ENCODE measurements around the gene DAAM2. TPM values are rescaled to one million over a fixed set of nuclear protein-coding genes. Genes with fewer than 3 reads are reported as not detected.

DAAM2 gene
- total and polyA plus RNA-seq, 2 experiments from 2014 or later, result 1.8 to 5.6 TPM

GRCh38 chr6:39941138-39941537 lies 149.0 kb downstream of the DAAM2 start:
- no peak for TF ChIP-seq EZH2phosphoT487 (IDR thresholded peaks at IDR 0.05; ENCODE audit: insufficient read depth, low read depth)
- no peak for TF ChIP-seq EZH2 (IDR thresholded peaks at IDR 0.05; ENCODE audit: insufficient read depth, poor library complexity, severe bottlenecking)
- 80 to 82% methylated on average over 6 of the region's 6 CpGs for WGBS, 2 experiments (ENCODE audit: low coverage in 1 of 2, low lambda C conversion rate in 2 of 2, missing lambda C conversion rate in 2 of 2)

GRCh38 chr6:39941820-39942219 lies 149.6 kb downstream of the DAAM2 start:
- TF ChIP-seq EZH2 (IDR thresholded peaks at IDR 0.05; ENCODE audit: insufficient read depth, poor library complexity, severe bottlenecking), result no peak
- TF ChIP-seq EZH2phosphoT487 (IDR thresholded peaks at IDR 0.05; ENCODE audit: insufficient read depth, low read depth), result no peak
- Histone ChIP-seq H3K4me1 (ENCODE audit: insufficient read depth) (no peaks in the 10 kb centered on the region), H2AFZ (no peak overlapping the region), H3K9ac (no peak overlapping the region), H3K79me2 (ENCODE audit: insufficient read depth) (no peaks in the 10 kb centered on the region), H3K4me2 (ENCODE audit: unreplicated experiment) (no peak overlapping the region), H3K4me3 (no peak overlapping the region), H4K20me1 (ENCODE audit: insufficient read depth) (no peaks in the 10 kb centered on the region), H3K27me3 (replicated peaks; ENCODE audit: insufficient read depth) (0 out of 2 replicates have a peak, but pooled peaks cover 3% of the 10 kb centered on the region), H3K36me3 (ENCODE audit: low read depth) (no peaks in the 10 kb centered on the region), H3F3A (ENCODE audit: insufficient read depth) (no peaks in the 10 kb centered on the region), H3K9me2 (ENCODE audit: insufficient read depth) (no peaks in the 10 kb centered on the region), H3K9me3 (ENCODE audit: low read depth) (no peaks in the 10 kb centered on the region), H3K27ac (no peak overlapping the region)
- 69 to 73% methylated on average over 4 of the region's 4 CpGs for WGBS, 2 experiments (ENCODE audit: low coverage in 1 of 2, low lambda C conversion rate in 2 of 2, missing lambda C conversion rate in 2 of 2)
- DNase-seq, result no peak
- in situ Hi-C loops (cut with MboI), result no loop called here

More at GRCh38 chr6:39941138-39941537, 149.0 kb downstream of the DAAM2 start:
- H3K36me3 ChIP-seq (ENCODE audit: low read depth), result no peaks in the 10 kb centered on the region
- DNase-seq, result no peak
- in situ Hi-C loops (cut with MboI), result no loop called here
- no peak overlapping the region for H3K9ac ChIP-seq
- no peaks in the 10 kb centered on the region for H3F3A ChIP-seq (ENCODE audit: insufficient read depth)
- H3K27ac ChIP-seq, result no peak overlapping the region
- no peak overlapping the region for H2AFZ ChIP-seq
- no peak overlapping the region for H3K4me2 ChIP-seq (ENCODE audit: unreplicated experiment)
- no peaks in the 10 kb centered on the region for H3K9me2 ChIP-seq (ENCODE audit: insufficient read depth)
- no peaks in the 10 kb centered on the region for H3K4me1 ChIP-seq (ENCODE audit: insufficient read depth)
- no peak overlapping the region for H3K4me3 ChIP-seq
- H3K9me3 ChIP-seq (ENCODE audit: low read depth), result no peaks in the 10 kb centered on the region
- H4K20me1 ChIP-seq (ENCODE audit: insufficient read depth), result no peaks in the 10 kb centered on the region
- H3K79me2 ChIP-seq (ENCODE audit: insufficient read depth), result no peaks in the 10 kb centered on the region
- H3K27me3 ChIP-seq (replicated peaks; ENCODE audit: insufficient read depth), result no peaks in the 10 kb centered on the region

- H3K4me2 ChIP-seq (ENCODE audit: unreplicated experiment), result no peak overlapping the region
- DNase-seq, result no peak
- H3K79me2 ChIP-seq (ENCODE audit: insufficient read depth), result no peaks in the 10 kb centered on the region
- no peaks in the 10 kb centered on the region for H3K9me3 ChIP-seq (ENCODE audit: low read depth)
- no peak overlapping the region for H2AFZ ChIP-seq
- in situ Hi-C loops (cut with MboI), result no loop called here
- 0 out of 2 replicates have a peak, but pooled peaks cover 4% of the 10 kb centered on the region for H3K27me3 ChIP-seq (replicated peaks; ENCODE audit: insufficient read depth)
- H3F3A ChIP-seq (ENCODE audit: insufficient read depth), result no peaks in the 10 kb centered on the region
- 64 to 77% methylated on average over 7 of the region's 7 CpGs for WGBS, 2 experiments (ENCODE audit: low coverage in 1 of 2, low lambda C conversion rate in 2 of 2, missing lambda C conversion rate in 2 of 2)
- no peak overlapping the region for H3K9ac ChIP-seq
- H3K9me2 ChIP-seq (ENCODE audit: insufficient read depth), result no peaks in the 10 kb centered on the region
- no peaks in the 10 kb centered on the region for H3K36me3 ChIP-seq (ENCODE audit: low read depth)
- TF ChIP-seq EZH2phosphoT487 (IDR thresholded peaks at IDR 0.05; ENCODE audit: insufficient read depth, low read depth) (no peak), EZH2 (IDR thresholded peaks at IDR 0.05; ENCODE audit: insufficient read depth, poor library complexity, severe bottlenecking) (no peak)
- H3K27ac ChIP-seq, result no peak overlapping the region
- no peaks in the 10 kb centered on the region for H4K20me1 ChIP-seq (ENCODE audit: insufficient read depth)
- no peaks in the 10 kb centered on the region for H3K4me1 ChIP-seq (ENCODE audit: insufficient read depth)
- no peak overlapping the region for H3K4me3 ChIP-seq
Measured at GRCh38 chr6:39942903-39943580, 150.9 kb downstream of the DAAM2 start.

- 0 out of 2 replicates have a peak, but pooled peaks cover 4% of the 10 kb centered on the region for H3K27me3 ChIP-seq (replicated peaks; ENCODE audit: insufficient read depth)
- no peaks in the 10 kb centered on the region for H3K9me2 ChIP-seq (ENCODE audit: insufficient read depth)
- H3K36me3 ChIP-seq (ENCODE audit: low read depth), result no peaks in the 10 kb centered on the region
- 57 to 64% methylated on average over 1 of the region's 1 CpG for WGBS, 2 experiments (ENCODE audit: low coverage in 1 of 2, low lambda C conversion rate in 2 of 2, missing lambda C conversion rate in 2 of 2)
- DNase-seq, result no peak
- H3K9me3 ChIP-seq (ENCODE audit: low read depth), result no peaks in the 10 kb centered on the region
- no peaks in the 10 kb centered on the region for H4K20me1 ChIP-seq (ENCODE audit: insufficient read depth)
- no peaks in the 10 kb centered on the region for H3K79me2 ChIP-seq (ENCODE audit: insufficient read depth)
- H3K9ac ChIP-seq, result no peak overlapping the region
- H3K4me1 ChIP-seq (ENCODE audit: insufficient read depth), result no peaks in the 10 kb centered on the region
- no peak overlapping the region for H3K27ac ChIP-seq
- H3K4me3 ChIP-seq, result no peak overlapping the region
- H2AFZ ChIP-seq, result no peak overlapping the region
- no peaks in the 10 kb centered on the region for H3F3A ChIP-seq (ENCODE audit: insufficient read depth)
- H3K4me2 ChIP-seq (ENCODE audit: unreplicated experiment), result no peak overlapping the region
- no peak for TF ChIP-seq EZH2phosphoT487 (IDR thresholded peaks at IDR 0.05; ENCODE audit: insufficient read depth, low read depth)
- TF ChIP-seq EZH2 (IDR thresholded peaks at IDR 0.05; ENCODE audit: insufficient read depth, poor library complexity, severe bottlenecking), result no peak
- in situ Hi-C loops (cut with MboI), result no loop called here
Measured at GRCh38 chr6:39945626-39946025, 153.4 kb downstream of the DAAM2 start.

Measured in GM23248 (cell line).